ENCODE measurements around the gene FASTKD1. TPM values are rescaled to one million over a fixed set of nuclear protein-coding genes. Genes with fewer than 3 reads are reported as not detected.

The FASTKD1 gene
- total and polyA plus RNA-seq, 2 donors (not counting 3 experiments of a cell fraction or from before 2014, with no cell fraction given): 8.9 to 32.2 TPM

GRCh38 chr2:169510496-169510895 is 63.2 kb downstream of the FASTKD1 start:
- DNase-seq (ENCODE audit: low read depth, low spot score) (no peak), FAIRE-seq (no peak)
- H3K79me2 ChIP-seq (ENCODE audit: control insufficient read depth, insufficient read depth, low read length): no peaks in the 10 kb centered on the region
- POLR2A ChIA-PET: no interaction called here
- no peaks in the 10 kb centered on the region for H4K20me1 ChIP-seq (replicated peaks; ENCODE audit: control insufficient read depth, extremely low read depth, insufficient read depth, low read length)
- H3K9ac ChIP-seq (replicated peaks; ENCODE audit: extremely low read depth, insufficient read depth, low read length): no peak overlapping the region
- H3K4me3 ChIP-seq (replicated peaks in 1 of 3; ENCODE audit: insufficient read depth in 1 of 3, low read depth in 1 of 3, low read length in 3 of 3): no peak overlapping the region
- no peaks in the 10 kb centered on the region for H3K9me1 ChIP-seq (replicated peaks; ENCODE audit: control insufficient read depth, extremely low read depth, insufficient read depth, low read length)
- dilution Hi-C loops (cut with MboI; ENCODE audit: extremely low pct_ligation_motif_present, low sequenced_read_pairs) (no loop called here), intact Hi-C loops (cut with micrococcal nuclease) (no loop called here)
- H3K4me2 ChIP-seq (ENCODE audit: insufficient read depth, low read length): no peak overlapping the region
- BruUV-seq (replicated peaks): no TSS peak
- H3K36me3 ChIP-seq (ENCODE audit: control insufficient read depth in 2 of 2, extremely low read depth in 1 of 2, insufficient read depth in 2 of 2, low read length in 2 of 2): no peaks in the 10 kb centered on the region
- H3K4me1 ChIP-seq (ENCODE audit: control insufficient read depth, extremely low read depth, insufficient read depth, low read length): peaks cover 13% of the 10 kb centered on the region
- H3K27ac ChIP-seq (ENCODE audit: insufficient read depth, low read depth, low read length): no peak overlapping the region
- no peak overlapping the region for H2AFZ ChIP-seq (ENCODE audit: low read depth, low read length)
- CTCF ChIA-PET: no interaction called here
- no peaks in the 10 kb centered on the region for H3K27me3 ChIP-seq (ENCODE audit: control insufficient read depth in 2 of 2, insufficient read depth in 2 of 2, low read length in 2 of 2)
- H3K9me3 ChIP-seq (replicated peaks; ENCODE audit: control insufficient read depth, insufficient read depth, low read length): no peaks in the 10 kb centered on the region
- TF ChIP-seq EZH2 (IDR thresholded peaks at IDR 0.05; ENCODE audit: borderline replicate concordance, low read depth, low read length, severe bottlenecking): no peak
- no peak for TF ChIP-seq POLR2A (IDR thresholded peaks at IDR 0.05; ENCODE audit: low read depth, low read length)
- TF ChIP-seq MAX (IDR thresholded peaks at IDR 0.05; ENCODE audit: insufficient read depth, insufficient read length): no peak
- TF ChIP-seq GATA2 (IDR thresholded peaks at IDR 0.05; ENCODE audit: insufficient read depth, insufficient read length, low read depth, low read length): no peak
- no peak for TF ChIP-seq MYC (IDR thresholded peaks at IDR 0.05; ENCODE audit: low read depth, low read length)
- TF ChIP-seq FOS (IDR thresholded peaks at IDR 0.05; ENCODE audit: borderline replicate concordance, insufficient read depth, low read length): no peak
- no peak for TF ChIP-seq POLR2AphosphoS5 (IDR thresholded peaks at IDR 0.05; ENCODE audit: insufficient read depth, low read depth, low read length)
- no peak for TF ChIP-seq JUN (IDR thresholded peaks at IDR 0.05; ENCODE audit: borderline replicate concordance, insufficient read depth, insufficient read length, low read depth)
- no peak for TF ChIP-seq CTCF (IDR thresholded peaks at IDR 0.05; ENCODE audit: extremely low read depth in 1 of 2, insufficient read depth in 1 of 2, low read depth in 1 of 2, low read length in 2 of 2)
